GM21717 (cell line): ENCODE measurements around the gene NR2F1-AS1.

Experiments
- ATAC-seq: cut with Tn5 transposase; IDR thresholded peaks from one replicate; pipeline ENCODE4 v1.9.1; 2021; ENCODE audit warnings: mild to moderate bottlenecking, moderate library complexity; ENCODE audit not compliant: unreplicated experiment

The NR2F1-AS1 gene

GRCh38 chr5:93603793-93604643 lies 23.0 kb upstream of the NR2F1-AS1 start:
- ATAC-seq: no peak

DNA sequence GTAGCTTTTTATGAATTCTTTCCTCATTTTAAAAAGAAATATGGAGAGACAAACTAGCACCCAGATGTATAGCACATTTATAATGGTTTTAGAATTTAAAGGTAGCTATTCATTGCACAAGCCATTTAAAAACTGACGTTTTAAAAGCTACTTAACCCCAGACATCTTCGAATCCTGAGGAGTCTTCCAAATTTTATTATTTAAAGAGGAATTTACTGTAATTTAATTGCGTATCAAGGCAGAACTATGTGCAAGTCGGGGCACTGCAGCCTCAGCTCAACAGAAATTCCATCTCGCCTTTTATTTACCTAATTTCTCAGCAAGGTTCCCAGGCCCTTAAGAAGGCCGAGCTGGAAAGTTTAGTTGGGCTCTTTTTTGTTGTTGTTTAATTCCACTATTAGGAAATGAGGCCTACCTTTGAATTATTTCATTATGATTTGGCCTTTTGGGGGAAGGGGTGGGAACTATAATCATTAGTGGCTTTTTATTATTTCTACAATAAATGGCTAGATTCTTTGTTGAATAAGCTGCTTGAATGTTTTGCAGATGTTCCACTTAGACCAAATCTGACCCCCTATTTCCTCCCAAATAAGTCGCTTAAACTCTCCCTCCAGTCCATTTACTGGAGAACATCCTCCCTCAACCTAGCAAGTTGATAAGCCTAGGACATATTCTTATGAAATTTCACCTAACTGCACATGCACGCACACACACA lies 22.2 kb upstream of the NR2F1-AS1 start:
- ATAC-seq: no peak

- ATAC-seq: no peak
Observed at GRCh38 chr5:93602241-93603077, 21.4 kb upstream of the NR2F1-AS1 start.

- no peak for ATAC-seq
Observed at GRCh38 chr5:93601802-93602155, 20.8 kb upstream of the NR2F1-AS1 start.

GRCh38 chr5:93601071-93601801 lies 20.2 kb upstream of the NR2F1-AS1 start:
- no peak for ATAC-seq

DNA sequence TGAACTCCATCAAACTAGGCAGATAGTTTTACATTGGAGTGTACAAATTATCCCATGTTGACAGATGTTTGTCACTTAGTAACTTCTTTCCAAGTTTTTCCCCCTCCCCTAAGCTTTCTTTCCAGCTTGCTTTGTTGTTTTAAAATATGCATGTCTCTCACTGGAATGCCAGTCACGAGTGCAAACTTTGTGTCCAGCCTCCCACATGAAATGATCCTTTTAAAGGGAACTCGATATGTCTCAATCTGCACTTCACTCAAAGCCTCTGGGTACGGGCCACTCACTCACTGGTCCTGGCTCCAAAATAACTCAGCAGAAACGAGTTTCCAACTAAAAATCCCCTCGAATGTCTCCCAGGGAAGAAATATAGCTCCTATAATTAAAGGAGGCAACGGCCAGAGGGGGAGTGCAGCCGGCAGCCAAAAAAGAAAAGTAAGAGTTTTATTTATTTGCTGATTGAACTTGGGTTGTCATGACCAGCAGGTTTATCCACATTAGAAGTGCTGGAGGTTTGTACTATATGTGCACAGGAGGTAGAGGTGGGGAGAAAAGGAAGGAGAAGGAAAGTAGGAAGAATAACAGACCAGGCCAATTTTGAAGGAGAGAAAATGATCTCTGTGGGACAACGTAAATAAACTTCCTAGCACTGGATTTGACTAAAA lies 19.5 kb upstream of the NR2F1-AS1 start:
- ATAC-seq: no peak

DNA sequence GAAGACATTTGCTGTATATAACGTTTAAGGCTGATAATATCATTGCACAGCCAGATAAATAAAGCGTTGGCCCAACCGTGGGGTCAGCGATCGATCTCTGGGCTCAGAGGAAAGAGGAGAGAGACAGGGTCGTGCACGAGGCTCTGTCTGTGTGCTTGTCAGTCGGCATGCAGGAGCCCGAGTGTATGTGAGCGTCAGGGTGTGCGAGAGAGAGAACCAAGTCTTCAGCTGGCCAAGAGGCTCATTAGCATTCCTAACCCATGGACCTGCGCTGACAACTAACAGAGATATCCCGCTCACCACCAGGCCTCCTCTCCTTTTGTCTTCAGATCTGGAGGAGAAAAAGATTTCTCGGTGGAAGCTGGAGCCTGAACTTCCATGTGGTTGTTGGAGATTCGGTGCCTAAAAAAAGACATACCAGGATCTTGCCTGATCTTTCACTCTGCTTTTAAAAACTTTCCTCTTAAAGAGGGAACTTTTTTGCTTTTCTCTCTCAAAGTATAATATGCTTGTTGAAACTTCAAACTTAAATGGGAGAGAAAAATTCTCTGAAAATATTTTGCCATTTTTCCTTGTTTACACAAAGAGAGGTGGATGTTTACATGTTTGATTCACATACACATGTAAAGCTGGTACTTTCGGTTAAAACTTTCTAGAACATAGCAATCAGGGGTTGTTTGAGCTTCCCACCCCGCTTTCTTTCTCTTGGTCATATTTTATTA lies 18.5 kb upstream of the NR2F1-AS1 start:
- ATAC-seq: no peak

- ATAC-seq: no peak
Observed at GRCh38 chr5:93599001-93599379, 18.0 kb upstream of the NR2F1-AS1 start.

- no peak for ATAC-seq
Observed at GRCh38 chr5:93598091-93599000, 17.3 kb upstream of the NR2F1-AS1 start.

DNA sequence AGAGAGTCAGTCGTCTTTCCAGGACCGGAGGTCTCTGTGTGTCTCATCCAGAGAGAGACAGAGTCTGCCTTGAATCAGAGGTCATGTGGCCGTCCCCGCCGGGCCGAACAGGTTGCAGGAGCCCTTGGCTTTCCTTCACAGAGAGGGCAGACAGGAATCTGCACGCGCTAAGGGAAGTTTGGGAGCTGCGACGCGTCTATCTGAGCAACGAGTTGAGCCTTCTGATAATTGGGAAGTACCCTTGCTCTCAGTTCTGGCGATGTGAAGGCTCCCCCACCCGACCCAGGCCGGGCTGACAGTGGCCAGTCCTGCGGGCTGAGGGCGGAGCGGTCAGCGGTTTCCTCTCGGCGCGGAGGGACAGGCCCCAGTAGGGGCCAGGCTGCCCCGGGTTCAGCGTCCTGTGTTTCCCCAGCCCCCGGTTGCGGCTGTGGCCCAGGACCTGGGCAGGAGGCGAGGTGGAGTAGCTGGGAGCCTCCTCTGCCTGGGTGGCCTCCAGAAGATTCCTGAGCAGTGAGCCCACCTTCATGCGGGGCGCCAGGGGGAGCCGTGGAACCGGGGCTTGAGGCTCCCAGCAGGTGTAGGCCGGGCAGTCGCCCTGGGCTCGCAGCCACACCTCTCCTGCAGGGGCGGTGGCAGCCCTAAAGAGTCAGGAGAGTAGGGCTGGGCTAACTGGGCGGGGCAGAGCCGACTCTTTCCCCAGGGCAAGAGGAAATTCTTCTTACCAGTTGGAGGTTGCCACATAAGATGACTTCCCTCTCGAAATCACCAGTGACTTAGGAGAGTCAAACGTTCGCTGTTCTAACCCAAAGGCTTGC lies 15.9 kb upstream of the NR2F1-AS1 start:
- ATAC-seq: no peak

DNA sequence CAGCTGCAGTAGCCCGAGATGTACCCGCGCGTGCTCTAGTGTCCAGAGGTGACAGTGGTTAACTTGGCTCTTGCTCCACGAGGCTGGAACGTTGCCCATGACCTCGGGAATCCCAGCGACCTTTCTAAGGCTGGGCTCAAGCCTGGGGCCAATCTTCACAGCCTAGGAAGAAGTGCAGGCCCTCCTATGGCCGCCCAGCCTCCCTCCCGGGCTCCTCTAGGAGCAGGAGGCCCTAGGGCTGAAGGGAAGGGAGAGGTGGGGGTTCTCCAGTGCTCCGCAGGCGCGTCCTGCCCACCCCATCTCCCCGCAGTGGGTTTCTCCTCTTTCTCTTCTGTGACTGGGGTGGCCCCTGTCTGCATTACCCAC lies 15.3 kb upstream of the NR2F1-AS1 start:
- ATAC-seq: no peak

DNA sequence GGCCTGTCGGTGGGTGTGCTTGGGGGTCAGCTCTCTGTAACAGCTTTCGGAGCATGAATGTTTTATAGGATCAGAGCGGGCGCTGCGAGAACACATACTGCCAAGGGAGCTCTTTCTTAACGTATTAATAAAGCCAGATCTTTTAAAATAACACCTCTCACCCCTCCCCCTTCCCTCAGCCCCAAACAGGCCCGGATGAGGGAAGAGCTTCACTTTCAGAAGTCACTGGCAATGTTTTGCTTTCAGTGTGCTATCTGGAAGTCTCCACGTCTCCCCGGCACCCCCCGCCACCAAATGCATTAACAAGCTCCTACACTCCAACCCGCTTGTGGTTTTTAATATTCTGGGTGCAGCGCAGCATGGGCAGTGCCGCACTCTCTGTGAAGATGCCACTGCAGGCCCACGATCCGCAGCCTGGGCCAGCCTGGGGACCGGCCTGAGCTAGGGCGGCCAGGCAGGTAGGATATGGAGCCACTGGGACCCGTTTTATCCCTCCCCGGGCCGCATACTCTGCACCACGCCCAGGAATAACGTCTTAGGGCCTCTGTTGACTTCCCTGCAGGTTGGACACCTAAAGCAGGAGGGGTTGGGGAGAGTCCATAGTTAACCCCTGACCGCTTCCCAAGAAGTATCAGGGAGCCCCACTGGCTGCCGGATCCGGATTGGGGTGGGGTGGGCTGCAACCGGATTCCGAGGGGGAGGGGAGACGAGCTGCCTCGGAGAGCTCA lies 14.6 kb upstream of the NR2F1-AS1 start:
- ATAC-seq: no peak

DNA sequence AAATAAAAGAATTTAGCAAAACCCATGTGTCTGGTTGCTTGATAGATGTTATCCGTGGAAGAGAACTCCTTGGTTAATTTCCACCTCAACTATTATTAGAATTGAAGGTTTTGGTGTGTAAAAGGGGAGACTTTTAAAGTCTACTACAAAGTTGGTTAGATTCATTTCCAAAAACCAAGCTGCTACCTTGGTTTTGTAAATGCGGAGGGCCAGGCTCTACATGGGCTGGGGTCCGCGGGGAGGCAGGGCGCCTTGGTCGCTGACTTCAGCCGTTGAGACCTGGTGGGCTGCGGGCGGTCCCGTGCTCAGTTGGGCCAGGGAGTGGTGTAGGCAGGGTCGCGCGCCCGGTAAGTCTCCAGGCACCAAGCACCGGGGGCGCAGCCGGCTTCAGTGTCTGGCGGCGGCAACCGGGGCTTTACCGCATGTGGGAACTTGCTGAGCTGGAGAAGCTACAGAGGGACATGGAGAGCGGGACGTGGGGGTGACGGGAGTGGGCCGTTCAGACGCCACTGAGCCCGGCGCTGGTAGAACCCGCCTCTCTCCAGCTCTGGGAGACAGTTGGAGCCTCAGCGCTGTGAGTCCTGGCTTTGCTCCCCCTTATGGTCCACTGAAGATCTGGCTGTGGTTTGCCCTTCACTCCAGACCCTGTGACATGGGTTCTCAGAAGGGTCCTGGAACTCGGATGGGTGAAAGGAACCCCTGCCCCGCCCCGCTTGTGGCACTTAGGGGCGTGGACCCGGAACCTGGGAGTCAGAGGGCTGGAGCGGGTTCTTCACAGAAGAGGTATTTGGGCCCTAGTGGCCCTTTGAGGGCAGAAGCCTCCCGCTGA lies 13.8 kb upstream of the NR2F1-AS1 start:
- ATAC-seq: no peak

GRCh38 chr5:93593476-93594131 lies 12.6 kb upstream of the NR2F1-AS1 start:
- ATAC-seq: no peak

DNA sequence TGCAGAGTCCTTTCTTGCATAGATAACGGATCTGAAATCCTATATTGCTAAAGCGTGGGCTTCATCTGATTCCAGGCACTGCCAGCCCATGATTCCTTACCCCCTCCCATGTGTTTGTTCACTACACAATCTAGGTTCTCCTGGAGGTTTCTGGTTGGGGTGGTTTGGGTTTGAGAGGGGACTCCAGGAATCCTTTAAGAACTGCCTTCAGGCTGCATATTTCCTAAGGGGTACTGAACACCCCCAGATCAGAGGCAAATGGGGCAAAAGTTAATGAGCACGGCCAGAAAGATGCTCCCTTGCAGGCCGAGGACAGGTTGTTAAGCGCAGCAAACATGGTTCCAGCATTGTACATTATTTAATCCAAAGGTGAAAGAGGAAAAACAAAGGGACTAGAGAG lies 11.9 kb upstream of the NR2F1-AS1 start:
- ATAC-seq: no peak
